Renal pelvis (tissue), 4 donors: ENCODE measurements around the gene ELAVL1. TPM values are rescaled to one million over a fixed set of nuclear protein-coding genes. Genes with fewer than 3 reads are reported as not detected.
"Not testable (repeated sequence)": the region's sequence is repeated elsewhere in the genome, so short reads cannot be mapped to it uniquely, and the experiment has no call there.

Source experiments
- DNase-seq: peaks from one replicate; pipeline ENCODE4 v3.0.0-alpha.2; 2013
- polyA plus RNA-seq, 3 donors: library from polyadenylated mRNA; unstranded; fragments of 120-200 nt; gene quantifications; one replicate each; pipeline ENCODE4 v1.2.1, GENCODE V29; 2013; ENCODE audit not compliant: insufficient read length in 3 of 3

ELAVL1 gene
- polyA plus RNA-seq, 3 donors, result 78.6 to 89.2 (median 85.4) TPM

DNA sequence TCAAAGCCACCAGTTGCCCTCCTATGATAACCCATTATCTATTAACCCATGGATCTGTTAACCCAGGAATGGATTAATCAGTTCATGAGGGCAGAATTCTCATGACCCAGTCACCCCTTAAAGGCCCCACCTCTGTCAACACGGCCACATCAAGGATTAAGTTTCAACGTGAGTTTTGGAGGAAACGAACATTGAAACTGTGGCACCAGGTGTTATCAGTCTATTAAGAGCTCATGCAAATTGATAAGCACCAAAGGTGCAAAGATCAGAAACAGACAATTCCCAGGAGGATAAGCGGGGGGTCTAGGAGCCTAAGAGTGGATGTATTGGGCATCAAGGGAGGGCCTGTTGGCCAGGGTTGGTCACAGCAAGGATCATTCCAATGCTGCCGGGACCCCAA lies 19.9 kb upstream of the ELAVL1 start:
- DNase-seq, result no peak

GRCh38 chr19:8024256-8024655 lies 18.8 kb upstream of the ELAVL1 start:
- not testable (repeated sequence) for DNase-seq

DNA sequence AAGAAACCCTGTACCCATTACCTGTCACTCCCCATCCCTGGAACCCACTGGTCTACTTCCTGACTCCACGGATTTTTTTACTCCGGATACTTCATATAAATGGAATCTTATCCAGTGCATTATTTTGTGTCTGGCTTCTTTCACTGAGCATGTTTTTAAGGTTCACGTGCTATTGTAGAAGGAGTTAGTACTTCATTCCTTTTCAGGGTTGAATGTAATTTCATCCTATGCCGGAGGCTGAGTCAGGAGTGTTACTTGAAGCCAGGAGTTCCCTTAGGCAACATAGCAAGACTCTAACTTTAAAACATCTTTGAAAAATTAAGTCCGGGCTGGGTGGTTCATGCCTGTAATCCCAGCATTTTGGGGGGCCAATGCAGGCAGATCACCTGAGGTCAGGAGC lies 17.9 kb upstream of the ELAVL1 start:
- no peak for DNase-seq

DNA sequence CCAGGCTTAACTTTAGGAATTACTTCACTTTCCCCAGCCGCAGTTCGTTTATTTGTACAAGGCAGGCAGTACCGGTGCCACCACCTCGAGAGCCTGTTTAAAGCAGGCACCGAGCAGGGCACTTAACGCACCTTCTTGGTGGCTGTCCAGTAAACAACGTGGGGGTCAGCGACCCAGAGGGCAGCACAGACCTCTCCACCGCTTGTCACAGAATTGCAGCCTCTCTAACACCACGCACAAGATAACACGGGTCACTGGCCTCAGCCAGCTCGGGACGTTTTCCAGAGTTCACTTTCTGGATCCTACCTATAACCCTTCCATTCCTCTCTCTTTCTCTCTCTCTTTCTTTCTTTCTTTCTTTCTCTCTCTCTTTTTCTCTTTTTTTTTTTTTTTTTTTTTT lies 16.8 kb upstream of the ELAVL1 start:
- no peak for DNase-seq

- no peak for DNase-seq
Observed at GRCh38 chr19:8021374-8021773, 15.9 kb upstream of the ELAVL1 start.

- DNase-seq, result no peak
Observed at GRCh38 chr19:8020681-8021080, 15.2 kb upstream of the ELAVL1 start.

DNA sequence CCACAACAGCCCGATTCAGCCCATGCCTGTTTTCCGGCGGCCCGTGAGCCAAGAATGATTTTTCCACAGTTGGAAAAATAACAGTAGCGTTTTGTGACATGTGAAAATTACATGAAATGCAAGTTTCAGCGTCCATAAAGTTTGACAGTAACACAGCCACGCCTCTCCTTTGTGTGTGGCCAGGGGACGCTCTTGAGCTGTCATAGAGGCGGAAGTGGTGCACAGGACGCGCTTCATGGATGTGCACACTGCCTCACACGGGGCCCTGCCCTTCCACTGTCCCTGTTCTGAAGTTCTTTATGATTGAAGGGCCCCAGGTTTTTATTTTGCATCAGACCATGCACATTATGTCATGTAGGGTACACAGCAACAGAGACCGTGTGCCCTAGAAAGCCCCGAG lies 12.4 kb upstream of the ELAVL1 start:
- DNase-seq, result no peak

GRCh38 chr19:8004723-8005513 lies 523 bp downstream of the ELAVL1 start:
- DNase-seq, result no peak

DNA sequence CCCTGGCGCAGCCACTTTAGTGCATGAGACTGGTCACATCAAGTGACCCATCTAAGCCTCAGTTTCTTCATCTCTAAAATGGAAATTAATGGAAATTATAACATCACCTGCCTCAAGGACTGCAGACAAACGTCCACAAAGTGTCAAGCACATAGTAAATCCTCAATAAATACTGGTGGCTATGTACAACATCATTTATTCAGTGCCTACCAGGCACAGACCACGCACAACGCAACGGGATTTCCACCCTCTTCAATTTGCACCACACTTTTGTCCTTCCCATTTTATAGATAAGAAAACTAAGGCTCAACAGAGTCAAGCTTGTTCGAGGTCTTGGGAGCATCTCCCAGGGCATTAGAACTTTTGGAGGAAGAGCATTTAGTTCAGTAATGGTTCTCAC lies 1.4 kb downstream of the ELAVL1 start:
- DNase-seq, result no peak

GRCh38 chr19:8001995-8002849 lies 3.2 kb downstream of the ELAVL1 start:
- peak; percentile 65 for DNase-seq

DNA sequence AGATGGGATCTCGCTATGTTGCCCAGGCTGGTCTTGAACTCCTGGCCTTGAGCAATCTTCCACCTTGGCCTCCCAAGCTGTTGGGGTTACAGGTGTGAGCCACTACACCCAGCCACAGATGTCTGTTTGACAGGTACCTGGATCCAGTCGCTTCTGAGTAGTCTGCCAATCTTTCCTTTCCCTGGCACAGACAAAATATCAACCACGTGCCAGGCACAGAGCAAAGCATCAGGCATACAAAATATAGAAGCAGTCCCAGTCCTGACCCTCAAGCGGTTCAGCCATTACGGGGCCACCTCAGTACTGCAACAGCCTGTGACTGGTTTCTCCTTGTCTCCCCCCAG lies 3.8 kb downstream of the ELAVL1 start:
- no peak for DNase-seq

- no peak for DNase-seq
Observed at GRCh38 chr19:8000298-8001038, 5.0 kb downstream of the ELAVL1 start.

DNA sequence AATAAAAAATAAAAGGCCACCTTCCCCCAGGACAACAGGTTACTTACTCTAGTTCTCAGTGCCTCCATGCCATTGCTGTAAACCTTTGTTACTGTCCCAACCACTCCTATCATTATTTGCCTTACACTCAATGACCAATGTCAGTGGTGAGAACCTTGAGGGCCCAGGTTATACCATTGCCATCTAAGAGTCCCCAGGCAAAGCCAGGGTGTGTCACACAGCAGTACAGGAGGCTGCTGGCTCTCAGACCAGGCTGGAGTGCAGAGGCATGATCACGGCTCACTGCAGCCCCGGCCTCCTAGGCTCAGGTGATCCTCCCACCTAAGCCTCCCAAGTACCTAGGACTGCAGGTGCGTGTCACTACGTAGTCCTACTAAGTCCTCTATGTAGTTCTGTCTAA lies 6.1 kb downstream of the ELAVL1 start:
- DNase-seq, result no peak

DNA sequence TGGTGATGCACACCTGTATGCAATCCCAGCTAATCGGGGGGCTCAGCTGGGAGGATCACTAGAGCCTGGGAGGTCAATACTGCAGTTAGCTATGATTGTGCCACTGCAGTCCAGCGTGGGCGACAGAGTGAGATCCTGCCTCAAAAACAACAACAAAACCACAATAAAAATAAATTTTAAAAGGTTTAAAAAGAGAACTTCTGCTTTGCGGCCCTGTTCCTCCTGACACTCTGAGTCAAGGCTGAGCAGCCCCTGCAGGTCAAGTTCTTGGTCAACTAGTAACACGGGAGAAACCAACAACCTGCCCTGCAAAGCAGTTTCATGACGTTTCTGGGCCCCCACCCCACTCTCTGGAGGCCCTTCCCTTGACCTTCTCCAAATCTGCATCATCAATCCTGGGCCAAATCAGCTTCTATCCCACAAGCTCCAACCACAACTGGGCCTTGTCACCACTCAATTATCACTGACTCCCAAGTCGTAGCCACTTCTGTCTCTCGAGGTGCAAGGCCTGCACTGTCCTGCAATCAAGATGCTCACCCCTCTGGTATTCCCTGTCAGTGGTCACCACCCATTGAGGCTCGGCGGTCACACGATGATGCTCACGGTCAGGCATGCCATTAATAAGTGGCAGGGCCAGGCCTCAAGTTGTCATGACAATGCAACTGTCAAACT lies 7.5 kb downstream of the ELAVL1 start:
- DNase-seq, result no peak

- no peak for DNase-seq
Observed at GRCh38 chr19:7996883-7997282, 8.6 kb downstream of the ELAVL1 start.

DNA sequence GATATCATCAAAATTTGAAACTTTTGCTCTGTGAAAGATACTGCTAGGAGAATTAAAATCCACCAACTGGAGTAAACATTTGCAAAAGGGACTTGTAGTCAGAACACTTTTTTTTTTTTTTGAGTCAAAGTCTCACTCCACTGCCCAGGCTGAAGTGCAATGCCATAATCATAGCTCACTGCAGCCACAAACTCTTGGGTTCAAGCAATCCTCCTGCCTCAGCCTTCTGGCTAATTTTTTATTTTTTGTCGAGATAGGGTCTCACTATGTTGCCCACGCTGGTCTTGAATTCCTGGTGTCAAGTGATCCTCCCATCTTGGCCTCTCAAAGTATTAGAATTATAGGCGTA lies 9.7 kb downstream of the ELAVL1 start:
- no peak for DNase-seq

DNA sequence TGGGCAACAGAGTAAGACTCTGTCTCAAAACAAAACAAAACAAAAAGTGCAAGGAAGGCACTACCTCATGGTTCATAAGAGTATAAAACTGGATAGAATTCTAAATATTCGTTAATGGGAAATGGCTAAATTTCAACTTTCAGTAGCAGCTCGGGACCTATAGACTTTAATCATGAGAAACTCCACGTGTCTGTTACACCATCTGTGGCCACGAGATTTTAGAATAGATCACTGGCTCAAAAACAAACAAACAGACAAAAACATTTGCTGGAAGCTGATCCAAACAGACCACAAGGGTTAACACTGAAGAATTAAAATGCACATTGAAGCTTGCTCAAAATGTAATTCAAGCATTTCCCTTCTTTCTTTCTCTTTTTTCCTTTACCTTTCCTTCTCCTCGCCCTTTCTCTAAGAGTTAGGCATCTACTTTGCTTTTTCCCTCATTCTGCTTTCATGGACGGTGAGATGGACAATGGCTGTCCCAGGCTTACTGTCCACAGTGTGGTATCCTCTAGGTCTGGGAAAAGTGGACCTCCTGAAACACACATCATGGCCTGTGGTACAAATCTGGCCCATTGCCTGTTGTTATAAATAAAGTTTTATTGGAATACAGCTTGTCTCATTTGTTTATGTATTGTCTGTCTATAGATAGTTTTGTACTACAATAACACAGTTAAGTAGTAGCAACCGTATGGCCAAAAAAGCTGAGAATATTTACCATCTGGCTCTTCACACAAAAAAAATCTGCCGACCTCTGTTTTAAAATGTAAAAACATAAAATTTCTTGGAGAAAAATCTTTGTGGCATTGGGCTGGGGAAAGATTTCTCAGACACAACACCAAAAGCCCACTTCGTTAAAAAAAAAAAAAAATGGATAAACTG lies 10.3 kb downstream of the ELAVL1 start:
- DNase-seq, result no peak

DNA sequence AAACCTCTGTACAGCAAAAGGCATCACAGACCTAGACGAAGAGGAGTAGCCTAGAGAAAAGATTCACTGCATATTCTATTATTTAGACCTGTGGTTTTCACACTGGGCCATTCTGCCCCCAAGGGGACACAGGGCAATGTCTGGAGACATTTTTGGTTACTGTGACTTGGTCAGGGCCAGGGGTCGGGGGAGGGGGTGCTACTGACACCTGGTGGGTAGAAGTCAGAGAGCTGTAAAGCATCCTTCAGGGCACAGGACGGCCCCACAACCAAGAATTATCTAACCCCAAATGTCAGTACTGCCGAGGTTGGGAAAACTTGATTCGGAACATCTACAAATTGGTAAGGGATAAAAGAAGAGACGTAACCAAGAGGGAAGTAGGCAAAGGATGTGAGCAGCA lies 11.3 kb downstream of the ELAVL1 start:
- no peak for DNase-seq

GRCh38 chr19:7993560-7993959 lies 11.9 kb downstream of the ELAVL1 start:
- no peak for DNase-seq

DNA sequence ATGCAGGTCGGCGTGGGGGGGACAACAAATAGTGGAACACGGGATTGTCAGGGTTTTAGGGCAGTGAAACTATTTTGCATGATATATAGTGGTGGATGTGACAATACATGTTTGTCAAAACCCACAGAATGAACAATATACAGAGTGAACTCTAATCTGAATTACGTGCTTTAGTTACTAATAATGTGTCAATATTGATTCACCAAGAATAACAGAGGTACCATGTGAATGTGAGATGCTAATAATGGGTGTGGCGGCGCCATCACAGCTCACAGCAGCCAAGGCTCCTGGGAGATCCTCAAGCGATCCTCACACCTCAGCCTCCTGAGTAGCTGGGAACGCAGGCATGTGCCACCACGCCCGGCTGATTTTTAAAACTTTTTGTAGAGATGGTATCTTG lies 12.9 kb downstream of the ELAVL1 start:
- no peak for DNase-seq

GRCh38 chr19:7989071-7989575 lies 16.3 kb downstream of the ELAVL1 start:
- no peak for DNase-seq
